NCI-H187 treated with DMSO at 0.1 percent for 48 hours (cell line): ENCODE data around the gene CLSTN3.

Experiments used
- DNase-seq: peaks from one replicate; lab custom pipeline; 2025; lab: John Stamatoyannopoulos, UW

CLSTN3 gene

GRCh38 chr12:7129872-7130691 is at the start of gene CLSTN3:
TSS of gene CLSTN3 (plus strand) at chr12:7130371. CDS start at chr12:7130649, 278 bp downstream.
- DNase-seq = peak; percentile 9

- no peak for DNase-seq
Measured at GRCh38 chr12:7081037-7081436, 49.1 kb upstream of the CLSTN3 start.

- DNase-seq = no peak
Measured at GRCh38 chr12:7083125-7083524, 47.0 kb upstream of the CLSTN3 start.

GRCh38 chr12:7089196-7089871 is 40.8 kb upstream of the CLSTN3 start:
- no peak for DNase-seq

- DNase-seq = no peak
Measured at GRCh38 chr12:7090222-7090998, 39.8 kb upstream of the CLSTN3 start.

GRCh38 chr12:7091171-7091570 is 39.0 kb upstream of the CLSTN3 start:
- DNase-seq = no peak

GRCh38 chr12:7091660-7092228 is 38.4 kb upstream of the CLSTN3 start:
- no peak for DNase-seq

GRCh38 chr12:7092229-7092985 is 37.8 kb upstream of the CLSTN3 start, which contains the start of gene C1R:
TSS of gene C1R (minus strand) at chr12:7092445. CDS start at chr12:7092388, 57 bp downstream.
- no peak for DNase-seq

- DNase-seq = no peak
Measured at GRCh38 chr12:7092986-7093460, 37.1 kb upstream of the CLSTN3 start.

- DNase-seq = no peak
Measured at GRCh38 chr12:7093486-7093885, 36.7 kb upstream of the CLSTN3 start.

GRCh38 chr12:7093892-7094291 is 36.3 kb upstream of the CLSTN3 start:
- DNase-seq = no peak

GRCh38 chr12:7096006-7096932 is 33.9 kb upstream of the CLSTN3 start:
- DNase-seq = no peak

GRCh38 chr12:7096979-7097378 is 33.2 kb upstream of the CLSTN3 start:
- no peak for DNase-seq

GRCh38 chr12:7099290-7099996 is 30.7 kb upstream of the CLSTN3 start:
- no peak for DNase-seq

GRCh38 chr12:7100239-7100638 is 29.9 kb upstream of the CLSTN3 start:
- DNase-seq = no peak

GRCh38 chr12:7101047-7101693 is 29.0 kb upstream of the CLSTN3 start:
- DNase-seq = no peak

- DNase-seq = no peak
Measured at GRCh38 chr12:7101694-7102131, 28.5 kb upstream of the CLSTN3 start.

- no peak for DNase-seq
Measured at GRCh38 chr12:7102582-7102981, 27.6 kb upstream of the CLSTN3 start.
